Type B pancreatic cell (in vitro differentiated cells): ENCODE measurements around the gene MRPL53. TPM values are rescaled to one million over a fixed set of nuclear protein-coding genes. Genes with fewer than 3 reads are reported as not detected.

Experiments used
- DNase-seq: peaks from one replicate; pipeline ENCODE4 v3.0.0; 2021; ENCODE audit warnings: mixed read lengths; ENCODE audit not compliant: unreplicated experiment; ENCODE audit errors: extremely low spot score
- H3K27ac Mint-ChIP-seq: 2 replicates; pipeline ENCODE4 v1.8.0; 2021; ENCODE audit warnings: mild to moderate bottlenecking, mixed read lengths
- H3K27me3 Mint-ChIP-seq: 2 replicates; pipeline ENCODE4 v1.8.0; 2021; ENCODE audit warnings: mixed read lengths
- H3K36me3 Mint-ChIP-seq: 2 replicates; pipeline ENCODE4 v1.8.0; 2021; ENCODE audit warnings: mixed read lengths
- H3K4me1 Mint-ChIP-seq: one replicate; pipeline ENCODE4 v1.8.0; 2021; ENCODE audit warnings: mixed read lengths; ENCODE audit not compliant: unreplicated experiment
- H3K4me3 Mint-ChIP-seq: 2 replicates; pipeline ENCODE4 v1.8.0; 2021; ENCODE audit warnings: mild to moderate bottlenecking, mixed read lengths
- H3K9me3 Mint-ChIP-seq: 2 replicates; pipeline ENCODE4 v1.8.0; 2021; ENCODE audit warnings: mixed read lengths
- total RNA-seq: library from RNA; stranded (reverse); gene quantifications from 2 replicates; pipeline ENCODE4 v1.2.1, GENCODE V29; 2021; ENCODE audit warnings: low replicate concordance
- TF ChIP-seq, protein P1 (sequence below): fragments of 200-600 bp; sonication (generic); conservative IDR thresholded peaks from 2 replicates; pipeline ENCODE4 v1.5.0; 2021; ENCODE audit warnings: antibody characterized with exemption, mild to moderate bottlenecking

Gene MRPL53
- total RNA-seq, 1 donor from 2014 or later, result 76.1 TPM

- Mint-ChIP-seq H3K36me3 (peaks cover 3% of the 10 kb centered on the region), H3K9me3 (no peaks in the 10 kb centered on the region), H3K27ac (no peak within 1 kb of the TSS), H3K4me3 (peak within 1 kb of the TSS; percentile 55), H3K4me1 (no peaks in the 10 kb centered on the region), H3K27me3 (peaks cover 90% of the 10 kb centered on the region)
- TF ChIP-seq, protein P1, sequence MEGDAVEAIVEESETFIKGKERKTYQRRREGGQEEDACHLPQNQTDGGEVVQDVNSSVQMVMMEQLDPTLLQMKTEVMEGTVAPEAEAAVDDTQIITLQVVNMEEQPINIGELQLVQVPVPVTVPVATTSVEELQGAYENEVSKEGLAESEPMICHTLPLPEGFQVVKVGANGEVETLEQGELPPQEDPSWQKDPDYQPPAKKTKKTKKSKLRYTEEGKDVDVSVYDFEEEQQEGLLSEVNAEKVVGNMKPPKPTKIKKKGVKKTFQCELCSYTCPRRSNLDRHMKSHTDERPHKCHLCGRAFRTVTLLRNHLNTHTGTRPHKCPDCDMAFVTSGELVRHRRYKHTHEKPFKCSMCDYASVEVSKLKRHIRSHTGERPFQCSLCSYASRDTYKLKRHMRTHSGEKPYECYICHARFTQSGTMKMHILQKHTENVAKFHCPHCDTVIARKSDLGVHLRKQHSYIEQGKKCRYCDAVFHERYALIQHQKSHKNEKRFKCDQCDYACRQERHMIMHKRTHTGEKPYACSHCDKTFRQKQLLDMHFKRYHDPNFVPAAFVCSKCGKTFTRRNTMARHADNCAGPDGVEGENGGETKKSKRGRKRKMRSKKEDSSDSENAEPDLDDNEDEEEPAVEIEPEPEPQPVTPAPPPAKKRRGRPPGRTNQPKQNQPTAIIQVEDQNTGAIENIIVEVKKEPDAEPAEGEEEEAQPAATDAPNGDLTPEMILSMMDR, result no peak
- DNase-seq, result no peak
Observed at GRCh38 chr2:74514368-74515270, 42.1 kb upstream of the MRPL53 start, which contains the start of gene TLX2. Gene TLX2 (plus strand): TSS chr2:74514450. CDS start chr2:74514807, 357 bp downstream.

DNA sequence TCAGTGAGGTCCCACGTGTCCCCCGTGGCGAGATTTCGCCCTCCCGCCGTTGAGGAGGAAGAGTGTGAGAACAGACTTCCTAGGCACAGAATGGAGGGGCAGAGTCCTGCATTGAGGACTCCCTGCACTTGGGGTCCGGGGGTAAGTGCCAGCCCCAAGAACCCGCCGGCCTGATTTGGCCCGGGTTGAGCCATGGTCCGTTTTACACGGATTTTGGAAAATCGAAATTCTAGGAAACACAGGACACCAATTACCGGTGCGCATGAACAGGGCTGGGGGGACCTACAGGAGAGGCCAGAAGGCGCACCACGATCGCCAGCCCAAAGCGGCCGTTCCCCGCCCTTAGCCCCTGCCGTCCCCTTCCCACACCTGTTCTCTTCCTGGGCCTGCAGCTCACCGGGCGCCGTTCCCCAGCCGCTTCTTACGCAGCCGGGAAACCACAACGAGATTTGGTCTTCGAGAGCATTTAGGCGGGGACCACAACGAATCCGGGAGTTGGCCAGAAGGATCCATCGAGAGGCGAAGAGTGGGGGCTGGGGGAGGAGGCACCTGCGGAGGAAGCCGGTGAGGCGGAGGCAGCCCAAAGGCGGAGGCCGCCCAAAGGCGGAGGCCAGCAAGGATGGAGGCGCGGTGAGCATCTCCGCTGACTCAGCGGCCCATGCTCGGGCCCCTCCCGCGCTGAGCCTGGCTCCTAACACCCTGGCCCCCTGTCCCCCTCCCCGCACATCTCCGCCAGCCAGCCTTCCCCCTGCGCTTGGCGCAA lies 41.3 kb upstream of the MRPL53 start:
- TF ChIP-seq, protein P1, result no peak
- DNase-seq, result no peak
- H3K27ac Mint-ChIP-seq, result no peak overlapping the region
- H3K27me3 Mint-ChIP-seq, result peaks cover 85% of the 10 kb centered on the region
- H3K4me1 Mint-ChIP-seq, result peaks cover 1% of the 10 kb centered on the region
- H3K9me3 Mint-ChIP-seq, result no peaks in the 10 kb centered on the region
- H3K4me3 Mint-ChIP-seq, result peak overlapping the region; percentile 34
- peaks cover 3% of the 10 kb centered on the region for H3K36me3 Mint-ChIP-seq

GRCh38 chr2:74512744-74513604 lies 40.5 kb upstream of the MRPL53 start:
- Mint-ChIP-seq H3K9me3 (no peaks in the 10 kb centered on the region), H3K4me3 (peak overlapping the region; percentile 34), H3K27me3 (peaks cover 85% of the 10 kb centered on the region), H3K27ac (no peak overlapping the region), H3K36me3 (peaks cover 3% of the 10 kb centered on the region), H3K4me1 (peaks cover 9% of the 10 kb centered on the region)
- TF ChIP-seq, protein P1, result no peak
- DNase-seq, result no peak

GRCh38 chr2:74511104-74511989 lies 38.9 kb upstream of the MRPL53 start:
- DNase-seq, result no peak
- no peak overlapping the region for H3K27ac Mint-ChIP-seq
- H3K4me1 Mint-ChIP-seq, result peaks cover 15% of the 10 kb centered on the region
- peaks cover 6% of the 10 kb centered on the region for H3K36me3 Mint-ChIP-seq
- TF ChIP-seq, protein P1, result no peak
- H3K4me3 Mint-ChIP-seq, result no peak overlapping the region
- no peaks in the 10 kb centered on the region for H3K9me3 Mint-ChIP-seq
- peaks cover 74% of the 10 kb centered on the region for H3K27me3 Mint-ChIP-seq
